Large intestine (tissue), 3 donors: ENCODE measurements around the gene PTGDR2. TPM values are rescaled to one million over a fixed set of nuclear protein-coding genes. Genes with fewer than 3 reads are reported as not detected.
A peak's percentile ranks its signal among the peaks of the same experiment; 100 is the strongest.

Source experiments
- DNase-seq, 2 donors: peaks; one replicate each; pipeline versions ENCODE4 v3.0.0 to v3.0.0-alpha.2; 2013
- H3K27ac ChIP-seq: one replicate; pipeline ENCODE4 v1.5.1; 2013; ENCODE audit warnings: low read length
- H3K27me3 ChIP-seq: 2 replicates; pipeline ENCODE4 v1.6.1; 2013; ENCODE audit warnings: low read length; ENCODE audit not compliant: control insufficient read depth, insufficient read depth
- H3K36me3 ChIP-seq: 2 replicates; pipeline ENCODE4 v1.6.1; 2013; ENCODE audit warnings: low read length; ENCODE audit not compliant: control insufficient read depth, insufficient read depth
- H3K4me1 ChIP-seq: one replicate; pipeline ENCODE4 v1.6.1; 2013; ENCODE audit warnings: low read length; ENCODE audit not compliant: control insufficient read depth, insufficient read depth
- H3K4me3 ChIP-seq: one replicate; pipeline ENCODE4 v1.5.1; 2013; ENCODE audit warnings: low read length
- H3K9me3 ChIP-seq: one replicate; pipeline ENCODE4 v1.6.1; 2013; ENCODE audit warnings: mild to moderate bottlenecking, low read depth, low read length, moderate library complexity; ENCODE audit not compliant: control insufficient read depth
- WGBS: methylation state at CpG from one replicate; pipeline ENCODE4 v1.1.5; 2013; ENCODE audit warnings: low lambda C conversion rate; ENCODE audit not compliant: insufficient coverage; 5-methylcytosine and 5-hydroxymethylcytosine counted together
- polyA plus RNA-seq: library from polyadenylated mRNA; unstranded; fragments of 120-200 nt; gene quantifications from one replicate; pipeline ENCODE4 v1.2.1, GENCODE V29; 2013

The PTGDR2 gene
- polyA plus RNA-seq, 1 donor, result 5.0 TPM

- Histone ChIP-seq H3K36me3 (peaks cover 38% of the 10 kb centered on the region), H3K27me3 (no peaks in the 10 kb centered on the region), H3K4me1 (peaks cover 32% of the 10 kb centered on the region), H3K9me3 (peaks cover under 1% of the 10 kb centered on the region), H3K4me3 (no peak overlapping the region), H3K27ac (no peak overlapping the region)
- DNase-seq, result peak in 1 of 2 donors; percentile 57
- no CpG with 5 or more reads among the region's 12 CpGs for WGBS
Measured at GRCh38 chr11:60847896-60848295, 7.9 kb downstream of the PTGDR2 start.

- Histone ChIP-seq H3K27me3 (no peaks in the 10 kb centered on the region), H3K9me3 (no peaks in the 10 kb centered on the region), H3K4me3 (no peak overlapping the region), H3K4me1 (peaks cover 32% of the 10 kb centered on the region), H3K27ac (no peak overlapping the region), H3K36me3 (peaks cover 38% of the 10 kb centered on the region)
- no peak for DNase-seq
- no CpG with 5 or more reads among the region's 13 CpGs for WGBS
Measured at GRCh38 chr11:60847281-60847680, 8.5 kb downstream of the PTGDR2 start.

DNA sequence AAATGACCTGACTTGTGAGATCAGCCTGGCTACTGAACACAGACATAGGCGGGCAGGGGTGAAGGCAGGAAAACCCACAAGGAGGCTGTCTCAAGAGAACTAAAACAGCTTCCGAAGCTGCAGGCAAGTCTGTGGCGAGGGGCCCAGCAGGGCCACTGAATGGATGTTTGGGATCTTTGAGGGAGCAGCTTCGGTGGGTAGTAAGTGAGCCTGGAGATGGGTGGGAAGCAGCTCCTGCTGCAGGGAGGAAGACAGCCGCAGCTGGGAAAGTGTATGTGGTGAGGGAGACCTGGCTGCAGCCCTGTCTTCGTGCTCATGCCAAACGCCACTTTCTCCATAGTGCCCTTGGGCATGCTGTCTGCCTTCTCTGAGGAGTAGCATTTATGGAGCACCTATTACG lies 10.4 kb downstream of the PTGDR2 start:
- Histone ChIP-seq H3K27me3 (no peaks in the 10 kb centered on the region), H3K4me1 (peaks cover 27% of the 10 kb centered on the region), H3K9me3 (no peaks in the 10 kb centered on the region), H3K27ac (no peak overlapping the region), H3K36me3 (peaks cover 28% of the 10 kb centered on the region), H3K4me3 (no peak overlapping the region)
- no CpG with 5 or more reads among the region's 8 CpGs for WGBS
- DNase-seq, result no peak

DNA sequence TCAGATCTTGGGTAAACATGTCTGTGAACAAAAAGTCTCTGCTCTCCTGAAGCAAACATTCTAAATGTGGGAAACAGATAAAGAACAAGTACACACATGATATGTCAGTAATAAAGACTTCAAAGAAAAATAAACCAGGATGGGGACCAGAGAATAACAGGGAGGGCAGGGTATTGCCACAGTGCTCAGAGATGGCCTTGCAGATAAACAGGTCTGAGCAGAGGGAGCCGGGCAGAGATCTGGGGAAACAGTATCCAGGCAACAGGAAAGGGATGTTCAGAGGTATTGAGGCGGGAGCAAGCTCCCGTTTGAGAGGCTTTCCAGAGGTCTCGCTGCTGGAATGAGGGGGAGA lies 10.9 kb downstream of the PTGDR2 start:
- Histone ChIP-seq H3K27me3 (no peaks in the 10 kb centered on the region), H3K36me3 (peaks cover 23% of the 10 kb centered on the region), H3K27ac (no peak overlapping the region), H3K4me1 (peaks cover 27% of the 10 kb centered on the region), H3K9me3 (no peaks in the 10 kb centered on the region), H3K4me3 (no peak overlapping the region)
- peak in 1 of 2 donors; percentile 23 for DNase-seq
- no CpG with 5 or more reads among the region's 4 CpGs for WGBS

- Histone ChIP-seq H3K4me3 (no peak overlapping the region), H3K4me1 (peaks cover 27% of the 10 kb centered on the region), H3K9me3 (no peaks in the 10 kb centered on the region), H3K27me3 (no peaks in the 10 kb centered on the region), H3K36me3 (peaks cover 17% of the 10 kb centered on the region), H3K27ac (no peak overlapping the region)
- no CpG with 5 or more reads among the region's 10 CpGs for whole genome bisulfite sequencing
- peak in 1 of 2 donors; percentile 25 for DNase-seq
Measured at GRCh38 chr11:60844045-60844869, 11.5 kb downstream of the PTGDR2 start.

GRCh38 chr11:60842668-60843600 lies 12.8 kb downstream of the PTGDR2 start:
- Histone ChIP-seq H3K27ac (peak overlapping the region; percentile 68), H3K9me3 (no peaks in the 10 kb centered on the region), H3K36me3 (peaks cover 5% of the 10 kb centered on the region), H3K4me3 (peak overlapping the region; percentile 90), H3K27me3 (no peaks in the 10 kb centered on the region), H3K4me1 (peaks cover 27% of the 10 kb centered on the region)
- no CpG with 5 or more reads among the region's 23 CpGs for WGBS
- DNase-seq, result peak in 1 of 2 donors; percentile 28

DNA sequence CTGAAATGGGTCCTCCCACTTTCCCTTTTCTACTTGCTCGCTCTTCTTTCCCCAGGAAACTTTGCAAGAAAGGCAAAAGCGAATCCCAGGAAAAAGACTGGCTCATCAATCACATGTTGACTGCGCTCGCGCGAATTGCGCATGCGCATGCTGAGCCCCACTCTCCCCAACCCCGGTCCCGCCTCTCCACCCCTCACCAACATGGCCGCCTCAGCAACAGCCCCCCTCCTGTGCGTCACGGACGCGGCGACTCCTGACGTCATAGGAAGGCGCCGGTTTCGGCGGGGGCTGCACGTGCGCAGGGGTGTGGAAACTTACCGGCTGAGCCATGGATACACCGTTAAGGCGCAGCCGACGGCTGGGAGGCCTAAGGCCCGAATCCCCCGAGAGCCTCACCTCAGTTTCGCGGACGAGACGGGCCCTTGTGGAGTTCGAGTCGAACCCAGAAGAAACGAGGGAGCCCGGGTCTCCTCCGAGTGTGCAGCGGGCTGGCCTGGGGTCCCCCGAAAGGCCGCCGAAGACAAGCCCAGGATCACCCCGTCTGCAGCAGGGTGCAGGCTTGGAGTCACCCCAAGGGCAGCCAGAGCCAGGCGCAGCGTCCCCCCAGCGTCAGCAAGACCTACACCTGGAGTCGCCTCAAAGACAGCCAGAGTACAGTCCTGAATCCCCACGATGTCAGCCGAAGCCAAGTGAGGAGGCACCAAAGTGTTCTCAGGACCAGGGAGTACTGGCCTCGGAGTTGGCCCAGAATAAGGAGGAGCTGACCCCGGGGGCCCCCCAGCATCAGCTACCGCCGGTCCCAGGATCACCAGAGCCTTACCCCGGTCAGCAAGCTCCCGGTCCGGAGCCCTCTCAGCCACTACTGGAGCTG lies 13.7 kb downstream of the PTGDR2 start, which contains the start of gene CCDC86:
Gene CCDC86, plus strand, starts transcription at position 317 of the 871 bp plus-strand sequence. Its CDS starts 12 bp downstream, at position 329.
- Histone ChIP-seq H3K36me3 (no peaks in the 10 kb centered on the region), H3K27ac (peak within 1 kb of the TSS; percentile 77), H3K27me3 (no peaks in the 10 kb centered on the region), H3K4me3 (peak within 1 kb of the TSS; percentile 90), H3K9me3 (no peaks in the 10 kb centered on the region), H3K4me1 (peaks cover 22% of the 10 kb centered on the region)
- peak; percentile 98 for DNase-seq
- WGBS, result 0% methylated on average over 1 of the region's 57 CpGs

- Histone ChIP-seq H3K4me1 (peaks cover 22% of the 10 kb centered on the region), H3K27me3 (no peaks in the 10 kb centered on the region), H3K36me3 (no peaks in the 10 kb centered on the region), H3K9me3 (no peaks in the 10 kb centered on the region), H3K4me3 (no peak overlapping the region), H3K27ac (peak overlapping the region; percentile 77)
- no CpG with 5 or more reads among the region's 14 CpGs for WGBS
- peak in 1 of 2 donors; percentile 44 for DNase-seq
Measured at GRCh38 chr11:60840470-60841430, 15.0 kb downstream of the PTGDR2 start.

DNA sequence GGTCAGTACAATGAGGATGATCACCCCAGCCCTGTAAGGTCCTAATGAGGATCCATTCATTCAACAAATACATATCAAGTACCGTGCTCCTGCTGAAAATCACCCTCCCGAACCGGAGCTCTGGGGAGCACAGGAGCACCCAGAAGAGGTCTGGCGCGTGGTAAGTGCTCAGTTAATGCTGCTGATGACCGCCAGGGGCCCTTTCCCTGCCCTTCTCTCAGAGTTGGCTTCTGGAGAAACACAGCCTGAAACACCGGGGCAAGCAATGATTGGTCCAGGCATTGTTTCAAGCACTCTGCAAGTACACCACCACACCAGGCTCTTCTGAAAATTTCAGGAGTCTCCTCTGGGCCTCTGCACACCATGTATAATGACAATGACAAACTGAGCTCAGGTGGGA lies 17.6 kb downstream of the PTGDR2 start:
- H3K9me3 ChIP-seq, result no peaks in the 10 kb centered on the region
- peaks cover 8% of the 10 kb centered on the region for H3K4me1 ChIP-seq
- DNase-seq, result no peak
- H3K4me3 ChIP-seq, result no peak overlapping the region
- H3K36me3 ChIP-seq, result no peaks in the 10 kb centered on the region
- WGBS, result no CpG with 5 or more reads among the region's 7 CpGs
- H3K27ac ChIP-seq, result no peak overlapping the region
- H3K27me3 ChIP-seq, result no peaks in the 10 kb centered on the region
